Type B pancreatic cell (in vitro differentiated cells): ENCODE data around the gene CST1. TPM values are rescaled to one million over a fixed set of nuclear protein-coding genes. Genes with fewer than 3 reads are reported as not detected.
"Not testable (repeated sequence)": the region's sequence is repeated elsewhere in the genome, so short reads cannot be mapped to it uniquely, and the experiment has no call there.

Experiments used
- DNase-seq: peaks from one replicate; pipeline ENCODE4 v3.0.0; 2021; ENCODE audit warnings: mixed read lengths; ENCODE audit not compliant: unreplicated experiment; ENCODE audit errors: extremely low spot score
- H3K27ac Mint-ChIP-seq: 2 replicates; pipeline ENCODE4 v1.8.0; 2021; ENCODE audit warnings: mild to moderate bottlenecking, mixed read lengths
- H3K27me3 Mint-ChIP-seq: 2 replicates; pipeline ENCODE4 v1.8.0; 2021; ENCODE audit warnings: mixed read lengths
- H3K36me3 Mint-ChIP-seq: 2 replicates; pipeline ENCODE4 v1.8.0; 2021; ENCODE audit warnings: mixed read lengths
- H3K4me1 Mint-ChIP-seq: one replicate; pipeline ENCODE4 v1.8.0; 2021; ENCODE audit warnings: mixed read lengths; ENCODE audit not compliant: unreplicated experiment
- H3K4me3 Mint-ChIP-seq: 2 replicates; pipeline ENCODE4 v1.8.0; 2021; ENCODE audit warnings: mild to moderate bottlenecking, mixed read lengths
- H3K9me3 Mint-ChIP-seq: 2 replicates; pipeline ENCODE4 v1.8.0; 2021; ENCODE audit warnings: mixed read lengths
- CTCF ChIP-seq: fragments of 200-600 bp; sonication (generic); conservative IDR thresholded peaks from 2 replicates; pipeline ENCODE4 v1.5.0; 2021; ENCODE audit warnings: antibody characterized with exemption, mild to moderate bottlenecking
- total RNA-seq: library from RNA; stranded (reverse); gene quantifications from 2 replicates; pipeline ENCODE4 v1.2.1, GENCODE V29; 2021; ENCODE audit warnings: low replicate concordance

Gene CST1
- total RNA-seq, 1 donor from 2014 or later: 53.5 TPM

DNA sequence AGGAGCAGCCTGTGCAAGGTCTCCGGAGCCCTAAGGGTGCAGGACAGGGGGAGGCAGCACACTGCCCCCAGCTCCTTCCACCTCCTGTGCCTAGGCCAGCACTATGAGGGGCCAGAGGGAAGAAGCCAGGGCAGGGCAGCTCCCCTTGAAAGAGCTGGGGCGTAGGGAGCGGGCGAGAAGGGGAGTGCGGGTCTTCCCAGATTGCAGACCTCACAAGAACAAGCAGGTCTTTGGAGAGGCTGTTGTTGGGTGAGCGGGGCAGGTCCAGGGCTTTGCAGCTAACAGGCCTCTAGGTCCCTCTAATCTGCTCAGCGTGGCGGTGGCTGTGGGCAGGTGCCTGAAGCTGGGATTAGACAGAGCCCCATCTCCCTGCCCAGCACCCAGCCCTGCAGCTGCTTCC is 22.4 kb upstream of the CST1 start:
- Mint-ChIP-seq H3K4me3 (no peak overlapping the region), H3K9me3 (no peaks in the 10 kb centered on the region), H3K27me3 (peaks cover 35% of the 10 kb centered on the region), H3K36me3 (no peaks in the 10 kb centered on the region), H3K4me1 (no peaks in the 10 kb centered on the region), H3K27ac (no peak overlapping the region)
- DNase-seq: no peak
- TF ChIP-seq CTCF: no peak

- no peaks in the 10 kb centered on the region for H3K4me1 Mint-ChIP-seq
- peaks cover 35% of the 10 kb centered on the region for H3K27me3 Mint-ChIP-seq
- H3K27ac Mint-ChIP-seq: no peak overlapping the region
- no peaks in the 10 kb centered on the region for H3K36me3 Mint-ChIP-seq
- TF ChIP-seq CTCF: no peak
- no peaks in the 10 kb centered on the region for H3K9me3 Mint-ChIP-seq
- DNase-seq: no peak
- no peak overlapping the region for H3K4me3 Mint-ChIP-seq
Observed at GRCh38 chr20:23772074-23772473, 21.3 kb upstream of the CST1 start.

GRCh38 chr20:23770384-23770783 is 19.6 kb upstream of the CST1 start:
- no peak for TF ChIP-seq CTCF
- DNase-seq: no peak
- Mint-ChIP-seq H3K4me3 (no peak overlapping the region), H3K9me3 (no peaks in the 10 kb centered on the region), H3K27me3 (peaks cover 38% of the 10 kb centered on the region), H3K27ac (no peak overlapping the region), H3K4me1 (no peaks in the 10 kb centered on the region), H3K36me3 (no peaks in the 10 kb centered on the region)

GRCh38 chr20:23768520-23768919 is 17.8 kb upstream of the CST1 start:
- not testable (repeated sequence) for H3K9me3 Mint-ChIP-seq, DNase-seq, H3K36me3 Mint-ChIP-seq, H3K4me3 Mint-ChIP-seq, H3K4me1 Mint-ChIP-seq, H3K27ac Mint-ChIP-seq
- peaks cover 32% of the 10 kb centered on the region for H3K27me3 Mint-ChIP-seq

GRCh38 chr20:23766531-23766930 is 15.8 kb upstream of the CST1 start:
- Mint-ChIP-seq H3K4me1 (no peaks in the 10 kb centered on the region), H3K4me3 (no peak overlapping the region), H3K27me3 (peaks cover 21% of the 10 kb centered on the region), H3K9me3 (no peaks in the 10 kb centered on the region), H3K27ac (no peak overlapping the region), H3K36me3 (no peaks in the 10 kb centered on the region)
- no peak for TF ChIP-seq CTCF
- no peak for DNase-seq

GRCh38 chr20:23765578-23765977 is 14.8 kb upstream of the CST1 start:
- H3K36me3 Mint-ChIP-seq: no peaks in the 10 kb centered on the region
- no peak for DNase-seq
- no peaks in the 10 kb centered on the region for H3K9me3 Mint-ChIP-seq
- H3K4me3 Mint-ChIP-seq: no peak overlapping the region
- no peak overlapping the region for H3K27ac Mint-ChIP-seq
- H3K27me3 Mint-ChIP-seq: peaks cover 12% of the 10 kb centered on the region
- no peak for TF ChIP-seq CTCF
- no peaks in the 10 kb centered on the region for H3K4me1 Mint-ChIP-seq

DNA sequence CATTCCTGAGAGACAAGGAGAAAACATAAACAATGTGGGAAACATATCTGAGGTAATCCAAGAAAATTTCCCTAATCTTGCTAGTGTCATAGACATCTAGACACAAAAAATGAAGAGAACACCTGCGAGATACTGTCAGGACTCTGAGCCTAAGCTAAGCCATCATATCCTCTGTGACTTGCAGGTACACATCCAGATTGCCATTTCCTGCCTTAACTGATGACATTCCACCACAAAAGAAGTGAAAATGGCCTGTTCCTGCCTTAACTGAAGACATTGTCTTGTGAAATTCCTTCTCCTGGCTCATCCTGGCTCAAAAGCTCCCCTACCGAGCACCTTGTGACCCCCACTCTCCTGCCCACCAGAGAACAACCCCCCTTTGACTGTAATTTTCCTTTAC is 13.9 kb upstream of the CST1 start:
- H3K4me1 Mint-ChIP-seq, H3K36me3 Mint-ChIP-seq, H3K4me3 Mint-ChIP-seq, H3K27me3 Mint-ChIP-seq, H3K9me3 Mint-ChIP-seq, DNase-seq, H3K27ac Mint-ChIP-seq: not testable (repeated sequence)
